IMR-90 (cell line): Measurements from ENCODE around the gene SESN2.
"Not testable (repeated sequence)": the region's sequence is repeated elsewhere in the genome, so short reads cannot be mapped to it uniquely, and the experiment has no call there.

Source experiments
- RCOR1 ChIP-seq: IDR thresholded peaks from 2 replicates; pipeline ENCODE4 v1.6.1; 2012; ENCODE audit warnings: mild to moderate bottlenecking, low read length, improper control_type of control experiment; ENCODE audit not compliant: insufficient replicate concordance
- RFX5 ChIP-seq: IDR thresholded peaks from 2 replicates; pipeline ENCODE4 v1.8.0; 2012; ENCODE audit warnings: low read depth, mild to moderate bottlenecking, low read length, moderate library complexity
- TF ChIP-seq, protein P1 (sequence below): conservative IDR thresholded peaks from 2 replicates; pipeline ENCODE4 v1.5.1; 2012; ENCODE audit warnings: mild to moderate bottlenecking, low read depth, low read length, improper control_type of control experiment

DNA sequence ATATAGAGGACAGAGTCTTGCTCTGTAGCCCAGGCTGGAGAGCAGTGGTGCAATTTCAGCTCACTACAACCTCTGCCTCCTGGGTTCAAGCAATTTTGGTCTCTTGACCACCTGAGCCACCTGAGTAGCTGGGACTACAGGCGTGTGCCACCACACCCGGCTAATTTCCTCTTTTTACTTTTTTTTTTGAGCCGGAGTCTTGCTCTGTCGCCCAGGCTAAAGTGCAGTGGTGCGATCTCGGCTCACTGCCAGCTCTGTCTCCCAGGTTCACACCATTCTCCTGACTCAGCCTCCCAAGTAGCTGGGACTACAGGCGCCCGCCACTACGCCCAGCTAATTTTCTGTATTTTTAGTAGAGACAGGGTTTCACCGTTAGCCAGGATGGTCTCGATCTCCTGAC, 68.1 kb downstream of the SESN2 start:
- not testable (repeated sequence) for TF ChIP-seq RFX5, RCOR1
- TF ChIP-seq, protein P1, sequence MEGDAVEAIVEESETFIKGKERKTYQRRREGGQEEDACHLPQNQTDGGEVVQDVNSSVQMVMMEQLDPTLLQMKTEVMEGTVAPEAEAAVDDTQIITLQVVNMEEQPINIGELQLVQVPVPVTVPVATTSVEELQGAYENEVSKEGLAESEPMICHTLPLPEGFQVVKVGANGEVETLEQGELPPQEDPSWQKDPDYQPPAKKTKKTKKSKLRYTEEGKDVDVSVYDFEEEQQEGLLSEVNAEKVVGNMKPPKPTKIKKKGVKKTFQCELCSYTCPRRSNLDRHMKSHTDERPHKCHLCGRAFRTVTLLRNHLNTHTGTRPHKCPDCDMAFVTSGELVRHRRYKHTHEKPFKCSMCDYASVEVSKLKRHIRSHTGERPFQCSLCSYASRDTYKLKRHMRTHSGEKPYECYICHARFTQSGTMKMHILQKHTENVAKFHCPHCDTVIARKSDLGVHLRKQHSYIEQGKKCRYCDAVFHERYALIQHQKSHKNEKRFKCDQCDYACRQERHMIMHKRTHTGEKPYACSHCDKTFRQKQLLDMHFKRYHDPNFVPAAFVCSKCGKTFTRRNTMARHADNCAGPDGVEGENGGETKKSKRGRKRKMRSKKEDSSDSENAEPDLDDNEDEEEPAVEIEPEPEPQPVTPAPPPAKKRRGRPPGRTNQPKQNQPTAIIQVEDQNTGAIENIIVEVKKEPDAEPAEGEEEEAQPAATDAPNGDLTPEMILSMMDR = not testable (repeated sequence)
